CD4-positive, alpha-beta T cell (primary cell): ENCODE results near the gene KCNA10. TPM values are rescaled to one million over a fixed set of nuclear protein-coding genes. Genes with fewer than 3 reads are reported as not detected.

Experiments
- ATAC-seq: fragments of 200-7000 bp; cut with Tn5 transposase; one replicate; pipeline ENCODE4 v1.10.0; 2022; ENCODE audit warnings: mild to moderate bottlenecking; ENCODE audit not compliant: poor library complexity
- CTCF ChIA-PET: fragments of 350-600 bp; sonication (Branson Sonifier 250); formaldehyde crosslinking; loops from one replicate; lab custom pipeline; 2021; ENCODE audit warnings: antibody characterized with exemption, inconsistent platforms; lab: Charles Lee
- POLR2A ChIA-PET: fragments of 350-600 bp; sonication (Branson Sonifier 250); formaldehyde crosslinking; loops from one replicate; lab custom pipeline; 2021; ENCODE audit warnings: antibody characterized with exemption, inconsistent platforms; lab: Charles Lee
- DNase-seq, 14 experiments: peaks; one replicate each; pipeline ENCODE4 v3.0.0-alpha.2; 2013 to 2020; ENCODE audit warnings: mixed read lengths in 2 of 14
- H3K27ac ChIP-seq, 2 donors: one replicate each; pipeline versions ENCODE4 v1.5.1 to v1.7.0; 2013; ENCODE audit warnings: low read length in 2 of 2, low read depth in 1 of 2, mild to moderate bottlenecking in 1 of 2
- H3K27me3 ChIP-seq, 2 experiments: 1 replicate in 1 of 2; 2 replicates in 1 of 2; pipeline versions ENCODE4 v1.6.1 to v1.7.0; 2013; ENCODE audit warnings: low read length in 2 of 2, control low read depth in 1 of 2, mild to moderate bottlenecking in 1 of 2, moderate library complexity in 1 of 2; ENCODE audit not compliant: insufficient read depth in 2 of 2, control insufficient read depth in 1 of 2
- H3K36me3 ChIP-seq: one replicate; pipeline ENCODE4 v1.6.1; 2013; ENCODE audit warnings: low read length, control low read depth; ENCODE audit not compliant: insufficient read depth
- H3K4me1 ChIP-seq: one replicate; pipeline ENCODE4 v1.6.1; 2013; ENCODE audit warnings: low read length, control low read depth; ENCODE audit not compliant: insufficient read depth
- H3K4me3 ChIP-seq: one replicate; pipeline ENCODE4 v1.5.1; 2013; ENCODE audit warnings: mild to moderate bottlenecking, low read length, moderate library complexity
- H3K9me3 ChIP-seq, 2 experiments: 1 replicate in 1 of 2; 2 replicates in 1 of 2; pipeline versions ENCODE4 v1.6.1 to v1.7.0; 2013; ENCODE audit warnings: low read length in 2 of 2, mild to moderate bottlenecking in 2 of 2, control low read depth in 1 of 2, moderate library complexity in 1 of 2; ENCODE audit not compliant: control insufficient read depth in 1 of 2, insufficient read depth in 1 of 2
- H3K27ac Mint-ChIP-seq: one replicate; pipeline ENCODE4 v1.8.0; 2020; ENCODE audit warnings: mixed read lengths
- H3K27me3 Mint-ChIP-seq: one replicate; pipeline ENCODE4 v1.8.0; 2021; ENCODE audit warnings: mixed read lengths
- H3K36me3 Mint-ChIP-seq: one replicate; pipeline ENCODE4 v1.8.0; 2021; ENCODE audit warnings: low read depth, mixed read lengths
- H3K4me1 Mint-ChIP-seq: one replicate; pipeline ENCODE4 v1.8.0; 2021; ENCODE audit warnings: low read depth, mixed read lengths
- H3K4me3 Mint-ChIP-seq: one replicate; pipeline ENCODE4 v1.8.0; 2020; ENCODE audit warnings: mild to moderate bottlenecking, mixed read lengths
- H3K9me3 Mint-ChIP-seq: one replicate; pipeline ENCODE4 v1.8.0; 2020; ENCODE audit warnings: mixed read lengths
- intact Hi-C, 2 experiments: fragments of 100-400 bp; cut with DNase I in 1 of 2; cut with micrococcal nuclease in 1 of 2; formaldehyde crosslinking; loops; one replicate each; pipeline versions ENCODE4 v1.15.1 to v1.9.0; 2023 to 2025; cut with DNase I, micrococcal nuclease
- total RNA-seq, 174 experiments: library from RNA in 2 of 174; stranded (reverse) in 2 of 174; gene quantifications; one replicate each; pipeline ENCODE4 v1.2.3 and lab custom pipeline; 2021 to 2026
- TF ChIP-seq, protein P1 (sequence below): fragments of 200-600 bp; IDR thresholded peaks from one replicate; pipeline ENCODE4 v1.8.0; 2022; ENCODE audit warnings: antibody characterized with exemption, mild to moderate bottlenecking

Gene KCNA10
- total RNA-seq, 2 experiments from 2014 or later, result not detected

DNA sequence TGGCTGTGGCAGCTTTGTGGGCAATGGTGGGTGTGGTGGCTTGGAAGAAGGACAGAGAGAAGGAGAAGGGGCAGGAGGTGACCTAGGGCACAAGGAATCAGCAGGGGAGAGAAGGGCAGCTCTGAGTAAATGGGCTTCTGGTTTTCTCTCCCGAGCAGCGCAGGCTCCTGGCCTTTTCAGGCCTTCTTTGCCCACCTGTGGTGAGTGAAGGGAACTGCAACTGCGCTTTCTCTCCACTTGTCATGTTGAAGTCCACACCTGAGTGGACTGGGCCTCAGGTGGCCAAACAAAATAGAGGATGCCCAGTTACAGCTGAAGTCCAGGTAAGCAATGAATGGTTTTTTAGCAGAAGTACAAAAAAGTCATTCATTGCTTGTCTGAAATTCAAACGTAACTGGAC, 29.4 kb upstream of the KCNA10 start:
- peaks cover 12 to 24% of the 10 kb centered on the region in 2 experiments for H3K27me3 ChIP-seq
- H3K4me1 Mint-ChIP-seq, result no peaks in the 10 kb centered on the region
- no peaks in the 10 kb centered on the region for H3K9me3 Mint-ChIP-seq
- peaks cover 45% of the 10 kb centered on the region for H3K27me3 Mint-ChIP-seq
- intact Hi-C loops, result loop anchor here in 1 of 2 experiments (10.0 kb wide), 1 partner anchor 446 kb away; no protein-coding TSS in a partner anchor
- no peak overlapping the region for H3K27ac Mint-ChIP-seq
- ATAC-seq, result no peak
- H3K4me1 ChIP-seq, result no peaks in the 10 kb centered on the region
- no peaks in the 10 kb centered on the region for H3K36me3 Mint-ChIP-seq
- no peak overlapping the region for H3K27ac ChIP-seq
- H3K4me3 Mint-ChIP-seq, result no peak overlapping the region
- no peak overlapping the region for H3K4me3 ChIP-seq
- H3K36me3 ChIP-seq, result no peaks in the 10 kb centered on the region
- ChIA-PET CTCF (no interaction called here), POLR2A (no interaction called here)
- no peaks in the 10 kb centered on the region for H3K9me3 ChIP-seq
- no peak for DNase-seq
- TF ChIP-seq, protein P1, sequence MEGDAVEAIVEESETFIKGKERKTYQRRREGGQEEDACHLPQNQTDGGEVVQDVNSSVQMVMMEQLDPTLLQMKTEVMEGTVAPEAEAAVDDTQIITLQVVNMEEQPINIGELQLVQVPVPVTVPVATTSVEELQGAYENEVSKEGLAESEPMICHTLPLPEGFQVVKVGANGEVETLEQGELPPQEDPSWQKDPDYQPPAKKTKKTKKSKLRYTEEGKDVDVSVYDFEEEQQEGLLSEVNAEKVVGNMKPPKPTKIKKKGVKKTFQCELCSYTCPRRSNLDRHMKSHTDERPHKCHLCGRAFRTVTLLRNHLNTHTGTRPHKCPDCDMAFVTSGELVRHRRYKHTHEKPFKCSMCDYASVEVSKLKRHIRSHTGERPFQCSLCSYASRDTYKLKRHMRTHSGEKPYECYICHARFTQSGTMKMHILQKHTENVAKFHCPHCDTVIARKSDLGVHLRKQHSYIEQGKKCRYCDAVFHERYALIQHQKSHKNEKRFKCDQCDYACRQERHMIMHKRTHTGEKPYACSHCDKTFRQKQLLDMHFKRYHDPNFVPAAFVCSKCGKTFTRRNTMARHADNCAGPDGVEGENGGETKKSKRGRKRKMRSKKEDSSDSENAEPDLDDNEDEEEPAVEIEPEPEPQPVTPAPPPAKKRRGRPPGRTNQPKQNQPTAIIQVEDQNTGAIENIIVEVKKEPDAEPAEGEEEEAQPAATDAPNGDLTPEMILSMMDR, result peak; percentile 18

DNA sequence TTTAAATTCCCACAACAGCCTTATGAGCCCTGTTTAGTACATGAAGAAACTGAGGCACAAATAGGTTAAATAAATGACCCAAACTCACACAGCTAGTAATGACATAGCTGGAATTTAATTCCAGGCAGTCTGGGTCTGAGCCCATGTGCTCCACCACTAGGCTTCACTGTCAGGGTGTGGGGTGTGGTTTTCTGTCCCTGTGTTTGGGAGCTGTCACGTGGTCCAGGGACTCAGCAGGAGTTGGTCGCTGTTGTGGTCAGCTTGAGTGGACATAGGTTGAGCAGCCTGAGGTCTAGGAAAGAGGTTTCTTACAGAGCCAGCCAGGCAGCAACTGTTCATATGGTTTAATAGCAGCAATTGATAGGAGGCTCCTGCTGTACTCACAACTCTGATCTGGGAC, 28.0 kb upstream of the KCNA10 start:
- ChIA-PET CTCF (no interaction called here), POLR2A (no interaction called here)
- TF ChIP-seq, protein P1, result no peak
- intact Hi-C loops, result loop anchor here in 1 of 2 experiments (10.0 kb wide), 1 partner anchor 448 kb away; no protein-coding TSS in a partner anchor
- Histone ChIP-seq H3K27ac (no peak overlapping the region), H3K4me3 (no peak overlapping the region), H3K36me3 (no peaks in the 10 kb centered on the region), H3K4me1 (no peaks in the 10 kb centered on the region), H3K9me3 (no peaks in the 10 kb centered on the region), H3K27me3 (peaks cover 6 to 14% of the 10 kb centered on the region in 2 experiments)
- H3K36me3 Mint-ChIP-seq, result no peaks in the 10 kb centered on the region
- ATAC-seq (no peak), DNase-seq (no peak)
- no peak overlapping the region for H3K27ac Mint-ChIP-seq
- H3K27me3 Mint-ChIP-seq, result peaks cover 41% of the 10 kb centered on the region
- H3K9me3 Mint-ChIP-seq, result no peaks in the 10 kb centered on the region
- no peaks in the 10 kb centered on the region for H3K4me1 Mint-ChIP-seq
- no peak overlapping the region for H3K4me3 Mint-ChIP-seq

DNA sequence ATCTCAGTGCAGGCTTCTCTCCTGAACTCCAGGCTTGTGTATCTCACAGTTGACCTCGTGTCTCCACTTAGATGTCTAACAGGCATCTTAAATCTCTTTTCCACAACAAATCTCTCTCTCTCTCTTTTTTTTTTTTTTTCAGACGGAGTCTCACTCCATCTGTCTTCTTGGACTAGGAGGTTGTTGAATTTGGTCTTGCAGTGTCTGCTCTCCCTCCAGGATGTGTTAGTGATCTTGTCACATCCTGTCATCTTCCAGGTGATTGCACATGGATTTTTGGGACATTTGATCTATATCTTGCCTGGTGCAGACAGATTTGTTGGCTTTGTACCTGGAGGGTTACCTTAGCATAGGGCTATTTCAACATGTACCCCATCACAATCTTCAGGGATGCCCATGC, 26.5 kb upstream of the KCNA10 start:
- intact Hi-C loops, result loop anchor here in 1 of 2 experiments (10.0 kb wide), 1 partner anchor 449 kb away; no protein-coding TSS in a partner anchor

More for the DNA sequence above, 26.5 kb upstream of the KCNA10 start:
- H3K27me3 Mint-ChIP-seq, result peaks cover 51% of the 10 kb centered on the region
- DNase-seq, result no peak
- H3K4me1 ChIP-seq, result no peaks in the 10 kb centered on the region
- no peaks in the 10 kb centered on the region for H3K4me1 Mint-ChIP-seq
- H3K9me3 Mint-ChIP-seq, result no peaks in the 10 kb centered on the region
- no peak overlapping the region for H3K27ac ChIP-seq
- no peak overlapping the region for H3K27ac Mint-ChIP-seq
- TF ChIP-seq, protein P1, result no peak
- H3K4me3 ChIP-seq, result no peak overlapping the region
- ChIA-PET CTCF (no interaction called here), POLR2A (no interaction called here)
- no peaks in the 10 kb centered on the region for H3K36me3 ChIP-seq
- H3K9me3 ChIP-seq, result no peaks in the 10 kb centered on the region
- ATAC-seq, result no peak
- H3K4me3 Mint-ChIP-seq, result no peak overlapping the region
- no peaks in the 10 kb centered on the region for H3K27me3 ChIP-seq
- H3K36me3 Mint-ChIP-seq, result no peaks in the 10 kb centered on the region
